HT-29 (cell line): ENCODE measurements around the gene KRTAP4-2. TPM values are rescaled to one million over a fixed set of nuclear protein-coding genes. Genes with fewer than 3 reads are reported as not detected.
"Not testable (repeated sequence)": the region's sequence is repeated elsewhere in the genome, so short reads cannot be mapped to it uniquely, and the experiment has no call there.

ENCODE experiments used
- DNase-seq: peaks from one replicate; pipeline ENCODE4 v3.0.0-alpha.2; 2015; ENCODE audit warnings: low spot score
- small RNA-seq: library from RNA; depleted of rRNA; stranded (forward); fragments of <200 nt; gene quantifications from one replicate; pipeline ENCODE3, GENCODE V24; 2014
- total RNA-seq: library from RNA; depleted of rRNA; stranded (reverse); fragments of >200 nt; shearing (Covaris generic); gene quantifications from 2 replicates; pipeline ENCODE4 v1.2.3, GENCODE V29; 2014; rRNA removed

The KRTAP4-2 gene
- total RNA-seq, 1 experiment from 2014 or later, result not detected

- no peak for DNase-seq
Measured at GRCh38 chr17:41163828-41164227, 14.2 kb downstream of the KRTAP4-2 start.

- no peak for DNase-seq
Measured at GRCh38 chr17:41160648-41161047, 17.4 kb downstream of the KRTAP4-2 start, which contains the start of gene KRTAP4-4. KRTAP4-4 (minus strand) TSS chr17:41160748; CDS start chr17:41160691, 57 bp downstream.

GRCh38 chr17:41160190-41160589, 17.8 kb downstream of the KRTAP4-2 start:
- DNase-seq, result not testable (repeated sequence)

GRCh38 chr17:41153856-41154255, 24.2 kb downstream of the KRTAP4-2 start:
- no peak for DNase-seq

GRCh38 chr17:41151525-41151924, 26.5 kb downstream of the KRTAP4-2 start:
- no peak for DNase-seq

GRCh38 chr17:41150026-41150425, 28.0 kb downstream of the KRTAP4-2 start:
- no peak for DNase-seq

GRCh38 chr17:41149652-41149985, 28.4 kb downstream of the KRTAP4-2 start, which contains the start of gene KRTAP4-5:
KRTAP4-5 (minus strand) TSS chr17:41149825; CDS start chr17:41149767, 58 bp downstream.
- DNase-seq, result no peak

GRCh38 chr17:41148971-41149651, 28.9 kb downstream of the KRTAP4-2 start:
- not testable (repeated sequence) for DNase-seq

GRCh38 chr17:41147531-41148204, 30.4 kb downstream of the KRTAP4-2 start:
- no peak for DNase-seq

- no peak for DNase-seq
Measured at GRCh38 chr17:41145261-41145660, 32.8 kb downstream of the KRTAP4-2 start.

GRCh38 chr17:41144846-41145245, 33.2 kb downstream of the KRTAP4-2 start:
- DNase-seq, result no peak

- no peak for DNase-seq
Measured at GRCh38 chr17:41141361-41141760, 36.7 kb downstream of the KRTAP4-2 start.

- DNase-seq, result no peak
Measured at GRCh38 chr17:41140360-41141131, 37.5 kb downstream of the KRTAP4-2 start, which contains the start of gene KRTAP4-6. KRTAP4-6 (minus strand) TSS chr17:41140544; CDS start chr17:41140487, 57 bp downstream.

GRCh38 chr17:41139865-41140264, 38.2 kb downstream of the KRTAP4-2 start:
- not testable (repeated sequence) for DNase-seq

- DNase-seq, result no peak
Measured at GRCh38 chr17:41133880-41134735, 43.9 kb downstream of the KRTAP4-2 start.

- DNase-seq, result no peak
Measured at GRCh38 chr17:41131979-41132378, 46.0 kb downstream of the KRTAP4-2 start.

Small RNA genes within 50 kb of the gene (small RNA-seq; reads per million reads assigned to genes)
- gene KRTAP4-17P, result not detected

Other genes starting within 250 kb of the KRTAP4-2 start
- 3.3 and 4.1 TPM in 2 replicates for gene KRT23, start 240.6 kb downstream of the KRTAP4-2 start, total RNA-seq
- gene KRT39, start 211.3 kb downstream of the KRTAP4-2 start, total RNA-seq, result not detected in 2 replicates
- gene KRT40, start 193.9 kb downstream of the KRTAP4-2 start, total RNA-seq, result 2.4 and 2.7 TPM in 2 replicates
- gene KRTAP3-3, start 184.1 kb downstream of the KRTAP4-2 start, total RNA-seq, result not detected in 2 replicates
- gene KRTAP3-2, start 178.3 kb downstream of the KRTAP4-2 start, total RNA-seq, result not detected in 2 replicates
- not detected in 2 replicates for gene KRTAP3-1, start 169.1 kb downstream of the KRTAP4-2 start, total RNA-seq
- not detected in 2 replicates for gene KRTAP1-5, start 151.0 kb downstream of the KRTAP4-2 start, total RNA-seq
- not detected in 2 replicates for gene KRTAP1-4, start 148.0 kb downstream of the KRTAP4-2 start, total RNA-seq
- gene KRTAP1-3, start 143.3 kb downstream of the KRTAP4-2 start, total RNA-seq, result not detected in 2 replicates
- 0.42 and 0.64 TPM in 2 replicates for gene KRTAP1-1, start 136.8 kb downstream of the KRTAP4-2 start, total RNA-seq
- gene KRTAP2-1, start 130.9 kb downstream of the KRTAP4-2 start, total RNA-seq, result not detected in 2 replicates
- not detected in 2 replicates for gene KRTAP2-2, start 123.0 kb downstream of the KRTAP4-2 start, total RNA-seq
- not detected in 2 replicates for gene KRTAP2-3, start 118.1 kb downstream of the KRTAP4-2 start, total RNA-seq
- gene KRTAP2-4, start 112.3 kb downstream of the KRTAP4-2 start, total RNA-seq, result not detected in 2 replicates
- gene KRTAP4-7, start 94.1 kb downstream of the KRTAP4-2 start, total RNA-seq, result not detected in 2 replicates
- not detected in 2 replicates for gene KRTAP4-8, start 80.1 kb downstream of the KRTAP4-2 start, total RNA-seq
- gene KRTAP4-16, start 76.0 kb downstream of the KRTAP4-2 start, total RNA-seq, result not detected in 2 replicates
- gene KRTAP4-9, start 72.8 kb downstream of the KRTAP4-2 start, total RNA-seq, result not detected in 2 replicates
- not detected in 2 replicates for gene KRTAP4-11, start 59.8 kb downstream of the KRTAP4-2 start, total RNA-seq
- not detected in 2 replicates for gene KRTAP4-12, start 54.0 kb downstream of the KRTAP4-2 start, total RNA-seq
- gene KRTAP4-6, start 37.7 kb downstream of the KRTAP4-2 start, total RNA-seq, result not detected in 2 replicates
- gene KRTAP4-5, start 28.4 kb downstream of the KRTAP4-2 start, total RNA-seq, result not detected in 2 replicates
- not detected in 2 replicates for gene KRTAP4-4, start 17.5 kb downstream of the KRTAP4-2 start, total RNA-seq
- gene KRTAP4-3, start 10.0 kb downstream of the KRTAP4-2 start, total RNA-seq, result not detected in 2 replicates
- gene KRTAP4-1, start 6.7 kb upstream of the KRTAP4-2 start, total RNA-seq, result not detected in 2 replicates
- not detected in 2 replicates for gene KRTAP9-1, start 11.7 kb upstream of the KRTAP4-2 start, total RNA-seq
- not detected in 2 replicates for gene KRTAP9-2, start 48.4 kb upstream of the KRTAP4-2 start, total RNA-seq
- gene KRTAP9-3, start 54.2 kb upstream of the KRTAP4-2 start, total RNA-seq, result not detected in 2 replicates
- gene KRTAP9-8, start 59.8 kb upstream of the KRTAP4-2 start, total RNA-seq, result not detected in 2 replicates
- not detected in 2 replicates for gene KRTAP9-4, start 71.5 kb upstream of the KRTAP4-2 start, total RNA-seq
- gene KRTAP9-9, start 77.2 kb upstream of the KRTAP4-2 start, total RNA-seq, result not detected in 2 replicates
- not detected in 2 replicates for gene KRTAP9-6, start 87.2 kb upstream of the KRTAP4-2 start, total RNA-seq
- not detected in 2 replicates for gene KRTAP9-7, start 97.5 kb upstream of the KRTAP4-2 start, total RNA-seq
- not detected in 2 replicates for gene KRTAP29-1, start 124.6 kb upstream of the KRTAP4-2 start, total RNA-seq
- gene KRTAP16-1, start 131.1 kb upstream of the KRTAP4-2 start, total RNA-seq, result not detected in 2 replicates
- gene KRTAP17-1, start 137.5 kb upstream of the KRTAP4-2 start, total RNA-seq, result not detected in 2 replicates
- not detected in 2 replicates for gene KRT33A, start 172.6 kb upstream of the KRTAP4-2 start, total RNA-seq
- not detected in 2 replicates for gene KRT33B, start 191.6 kb upstream of the KRTAP4-2 start, total RNA-seq
- gene KRT34, start 204.1 kb upstream of the KRTAP4-2 start, total RNA-seq, result not detected in 2 replicates
- not detected in 2 replicates for gene KRT31, start 219.4 kb upstream of the KRTAP4-2 start, total RNA-seq
- gene KRT37, start 246.4 kb upstream of the KRTAP4-2 start, total RNA-seq, result not detected in 2 replicates